Right lobe of liver (tissue), 4 donors: ENCODE data around the gene SRPX.

Source experiments
- POLR2A ChIP-seq: fragments of 450-650 bp; IDR thresholded peaks from one replicate; pipeline ENCODE4 v1.6.1; 2017; ENCODE audit warnings: antibody characterized with exemption, mild to moderate bottlenecking
- TF ChIP-seq, protein P1 (sequence below), 4 donors: fragments of 200-600 bp in 3 of 4; fragments of 450-650 bp in 1 of 4; IDR thresholded peaks; one replicate each; pipeline versions ENCODE4 v1.5.1 to v1.8.0; 2016 to 2022; ENCODE audit warnings: antibody characterized with exemption in 4 of 4, mild to moderate bottlenecking in 2 of 4
- donor health status: DM: no; HTN: no; CAD: no.
- donor health status: DM: no; HTN: no; CAD: no.
- donor health status: DM: no; HTN: yes; CAD: no.

DNA sequence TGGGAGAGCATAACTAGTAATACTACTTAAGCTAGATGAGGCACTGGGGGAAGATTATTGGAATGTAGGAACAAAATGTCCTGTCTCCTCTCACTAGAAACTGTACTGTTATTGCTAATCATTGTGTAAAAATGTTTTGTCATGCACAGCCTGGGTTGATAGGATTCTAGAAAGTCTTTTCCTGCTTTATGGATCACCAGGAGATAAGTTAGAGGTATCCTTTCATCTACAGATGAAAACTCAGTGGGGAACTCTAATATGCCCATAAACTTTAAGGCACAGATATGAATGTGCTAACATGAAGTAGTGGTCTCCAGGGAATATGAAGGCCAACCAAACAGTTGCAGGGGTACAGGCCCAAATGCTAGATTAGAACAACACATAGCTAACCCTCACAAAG is 57.5 kb downstream of the SRPX start:
- TF ChIP-seq POLR2A: no peak
- TF ChIP-seq, protein P1, sequence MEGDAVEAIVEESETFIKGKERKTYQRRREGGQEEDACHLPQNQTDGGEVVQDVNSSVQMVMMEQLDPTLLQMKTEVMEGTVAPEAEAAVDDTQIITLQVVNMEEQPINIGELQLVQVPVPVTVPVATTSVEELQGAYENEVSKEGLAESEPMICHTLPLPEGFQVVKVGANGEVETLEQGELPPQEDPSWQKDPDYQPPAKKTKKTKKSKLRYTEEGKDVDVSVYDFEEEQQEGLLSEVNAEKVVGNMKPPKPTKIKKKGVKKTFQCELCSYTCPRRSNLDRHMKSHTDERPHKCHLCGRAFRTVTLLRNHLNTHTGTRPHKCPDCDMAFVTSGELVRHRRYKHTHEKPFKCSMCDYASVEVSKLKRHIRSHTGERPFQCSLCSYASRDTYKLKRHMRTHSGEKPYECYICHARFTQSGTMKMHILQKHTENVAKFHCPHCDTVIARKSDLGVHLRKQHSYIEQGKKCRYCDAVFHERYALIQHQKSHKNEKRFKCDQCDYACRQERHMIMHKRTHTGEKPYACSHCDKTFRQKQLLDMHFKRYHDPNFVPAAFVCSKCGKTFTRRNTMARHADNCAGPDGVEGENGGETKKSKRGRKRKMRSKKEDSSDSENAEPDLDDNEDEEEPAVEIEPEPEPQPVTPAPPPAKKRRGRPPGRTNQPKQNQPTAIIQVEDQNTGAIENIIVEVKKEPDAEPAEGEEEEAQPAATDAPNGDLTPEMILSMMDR (IDR thresholded peaks at IDR 0.05): no peak
